Measurements from ENCODE around the gene GPR135. TPM values are rescaled to one million over a fixed set of nuclear protein-coding genes. Genes with fewer than 3 reads are reported as not detected.

The GPR135 gene
- total RNA-seq, 2 experiments from 2014 or later = 0.64 to 0.67 TPM

DNA sequence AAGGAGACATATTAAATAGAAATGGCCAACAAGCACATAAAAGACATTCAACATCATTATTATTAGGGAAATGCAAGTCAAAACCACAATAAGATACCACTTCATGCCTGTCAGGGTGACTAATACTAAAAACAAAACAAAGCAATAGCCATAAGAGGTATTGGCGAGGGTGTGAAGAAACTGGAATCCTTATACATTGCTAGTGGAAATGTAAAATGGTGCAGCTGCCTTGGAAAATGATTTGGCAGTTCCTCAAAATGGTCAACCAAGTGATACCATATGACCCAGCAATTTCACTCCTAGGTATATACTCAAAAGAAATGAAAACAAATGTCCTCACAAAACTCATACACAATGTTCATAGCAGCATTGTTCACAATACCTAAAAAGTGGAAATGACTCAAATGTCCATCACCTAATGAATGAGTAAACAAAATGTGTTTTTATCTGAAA, 27.0 kb downstream of the GPR135 start:
- no peaks in the 10 kb centered on the region for H3K36me3 Mint-ChIP-seq (ENCODE audit: low read depth)
- H3K27ac Mint-ChIP-seq = no peak overlapping the region
- no peaks in the 10 kb centered on the region for H3K9me3 Mint-ChIP-seq
- intact Hi-C loops (cut with micrococcal nuclease) = no loop called here
- peaks cover 3% of the 10 kb centered on the region for H3K27me3 Mint-ChIP-seq (ENCODE audit: low read depth)
- H3K4me3 Mint-ChIP-seq = no peak overlapping the region
- H3K4me1 Mint-ChIP-seq (ENCODE audit: low read depth) = no peaks in the 10 kb centered on the region
- CTCF ChIA-PET = no interaction called here
- DNase-seq = no peak

DNA sequence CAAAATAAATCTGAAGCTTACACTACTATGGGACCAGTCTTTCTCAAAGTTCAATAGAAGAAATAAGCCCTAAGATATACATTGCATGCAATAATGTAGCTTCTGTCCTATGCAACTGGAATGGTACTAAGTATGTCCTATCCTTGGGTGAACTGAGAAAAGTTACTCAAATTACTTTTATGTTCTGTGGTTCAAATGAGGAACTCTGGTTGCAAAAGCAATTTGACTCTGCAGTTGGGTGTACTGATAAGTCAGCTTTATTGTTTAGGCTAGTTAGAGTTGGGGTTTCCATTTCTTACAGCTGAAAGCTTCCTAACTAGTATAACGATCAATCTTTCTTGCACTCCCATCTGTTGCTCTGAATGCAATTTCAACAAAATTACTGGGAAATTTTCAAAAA, 29.2 kb downstream of the GPR135 start:
- CTCF ChIA-PET = no interaction called here
- intact Hi-C loops (cut with micrococcal nuclease) = no loop called here
- Mint-ChIP-seq H3K27ac (no peak overlapping the region), H3K9me3 (no peaks in the 10 kb centered on the region), H3K4me1 (ENCODE audit: low read depth) (no peaks in the 10 kb centered on the region), H3K4me3 (no peak overlapping the region), H3K36me3 (ENCODE audit: low read depth) (no peaks in the 10 kb centered on the region), H3K27me3 (ENCODE audit: low read depth) (no peaks in the 10 kb centered on the region)
- DNase-seq = no peak

DNA sequence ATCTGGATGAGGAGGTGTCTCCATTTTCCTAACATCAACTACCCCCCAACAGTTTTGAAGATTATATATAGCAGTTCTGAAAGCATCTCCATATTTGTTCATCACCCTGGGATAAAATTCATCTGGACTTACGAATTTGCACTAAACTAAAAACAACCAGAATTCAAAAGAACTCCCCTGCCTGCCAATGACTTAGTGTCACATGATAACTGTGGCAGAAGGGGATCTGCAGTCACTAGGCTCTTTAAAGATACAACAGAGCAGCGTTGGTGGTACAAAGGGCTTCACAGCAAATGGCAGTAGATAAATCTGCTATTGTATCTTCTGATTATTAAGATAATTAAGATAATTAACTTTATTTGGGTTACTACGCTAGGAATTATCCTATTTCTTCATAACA, 30.1 kb downstream of the GPR135 start:
- Mint-ChIP-seq H3K4me3 (no peak overlapping the region), H3K27me3 (ENCODE audit: low read depth) (no peaks in the 10 kb centered on the region), H3K4me1 (ENCODE audit: low read depth) (no peaks in the 10 kb centered on the region), H3K36me3 (ENCODE audit: low read depth) (no peaks in the 10 kb centered on the region), H3K27ac (no peak overlapping the region), H3K9me3 (no peaks in the 10 kb centered on the region)
- intact Hi-C loops (cut with micrococcal nuclease) = no loop called here
- DNase-seq = no peak
- CTCF ChIA-PET = no interaction called here

DNA sequence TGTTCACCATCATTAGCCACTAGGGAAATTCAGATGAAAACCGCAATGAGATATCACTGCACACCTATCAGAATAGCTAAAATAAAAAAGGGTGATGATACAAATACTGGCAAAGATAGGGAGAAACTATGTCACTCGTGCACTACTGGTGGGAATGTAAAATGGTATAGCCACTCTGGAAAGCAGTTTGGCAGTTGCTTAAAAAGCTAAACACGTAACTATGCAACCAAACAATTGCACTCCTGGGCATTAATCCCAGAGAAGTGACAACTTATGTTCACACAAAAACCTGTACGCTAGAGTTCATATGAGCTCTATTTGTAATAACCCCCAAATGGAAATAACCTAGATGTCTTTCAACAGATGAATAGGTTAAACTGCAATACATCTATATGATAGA, 35.4 kb downstream of the GPR135 start:
- Mint-ChIP-seq H3K4me3 (no peak overlapping the region), H3K27me3 (ENCODE audit: low read depth) (peaks cover 2% of the 10 kb centered on the region), H3K36me3 (ENCODE audit: low read depth) (no peaks in the 10 kb centered on the region), H3K9me3 (no peaks in the 10 kb centered on the region), H3K4me1 (ENCODE audit: low read depth) (no peaks in the 10 kb centered on the region), H3K27ac (no peak overlapping the region)
- intact Hi-C loops (cut with micrococcal nuclease) = no loop called here
- DNase-seq = no peak
- CTCF ChIA-PET = interaction anchor here (1.5 kb wide), 1 partner anchor 14 kb away, joined by 5 read pairs; no protein-coding TSS in a partner anchor

DNA sequence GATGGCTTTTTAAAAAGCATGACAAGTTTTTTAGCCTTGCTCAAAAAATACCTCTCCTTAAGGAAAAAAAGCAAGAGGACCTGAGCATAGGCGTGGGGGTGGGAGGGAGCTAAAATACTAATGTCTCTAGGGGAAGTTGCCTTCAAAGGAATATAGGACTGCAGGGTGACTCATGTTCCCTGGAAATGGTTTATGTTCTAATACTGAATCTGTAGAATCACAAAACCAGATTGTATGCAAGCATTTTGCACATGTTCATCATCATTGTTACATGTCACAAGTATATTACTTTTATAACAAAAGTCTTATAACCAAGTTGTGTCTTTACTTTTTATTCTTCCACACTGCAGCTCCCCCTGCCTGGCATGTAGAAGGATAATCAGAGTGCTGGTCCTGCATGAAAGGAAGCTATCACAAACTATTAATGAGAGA, 36.6 kb downstream of the GPR135 start:
- Mint-ChIP-seq H3K9me3 (no peaks in the 10 kb centered on the region), H3K4me3 (no peak overlapping the region), H3K27ac (no peak overlapping the region), H3K27me3 (ENCODE audit: low read depth) (peaks cover 5% of the 10 kb centered on the region), H3K36me3 (ENCODE audit: low read depth) (no peaks in the 10 kb centered on the region), H3K4me1 (ENCODE audit: low read depth) (no peaks in the 10 kb centered on the region)
- intact Hi-C loops (cut with micrococcal nuclease) = no loop called here
- CTCF ChIA-PET = interaction anchor here (0.5 to 1.5 kb wide), 3 partner anchors 9 to 141 kb away, joined by 3 to 5 read pairs (median 4); no protein-coding TSS in a partner anchor
- DNase-seq = no peak

DNA sequence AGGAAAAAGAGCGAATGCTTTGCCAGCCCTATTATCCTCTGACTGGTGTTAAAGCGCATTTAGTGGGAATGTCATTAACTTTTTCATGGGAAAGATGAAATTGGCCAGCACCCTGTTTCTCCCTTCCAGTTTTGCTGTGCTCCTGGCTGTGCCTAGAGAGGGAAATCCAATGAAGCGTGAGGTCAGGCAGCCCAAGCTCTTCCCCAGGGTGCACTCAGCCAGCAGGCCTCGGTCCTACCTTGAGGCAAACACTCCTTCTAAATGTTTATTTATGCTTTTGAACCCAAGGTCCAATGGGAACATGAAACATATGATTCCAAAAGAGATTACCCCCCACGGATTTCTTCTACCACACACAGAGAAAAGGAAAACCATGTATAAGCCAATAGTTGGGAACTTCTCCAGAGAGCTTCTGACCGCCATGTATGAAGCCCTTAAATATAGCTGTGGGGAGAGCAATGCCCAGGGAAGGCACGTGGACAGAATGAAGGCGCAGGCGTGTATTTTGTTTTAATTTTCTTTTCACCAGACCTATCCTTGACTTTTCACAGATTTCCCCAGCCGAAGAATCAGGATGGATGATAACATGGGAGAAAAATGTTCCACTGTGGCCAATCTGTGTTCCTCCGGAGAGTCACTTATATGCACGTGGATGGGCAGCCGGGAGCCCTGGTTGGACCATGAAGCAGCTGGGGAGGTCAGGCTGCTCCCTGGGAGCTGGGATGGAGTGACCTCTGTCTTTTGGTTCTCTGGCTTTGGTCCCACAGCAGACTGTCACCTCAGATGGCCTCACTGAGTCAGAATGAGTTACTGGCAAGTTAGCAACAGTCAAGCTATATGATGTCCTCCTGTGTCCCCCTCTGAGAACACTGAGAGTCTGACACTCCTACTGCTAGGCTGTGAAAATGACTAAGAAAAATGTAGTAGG, 37.3 kb downstream of the GPR135 start:
- H3K27ac Mint-ChIP-seq = no peak overlapping the region
- H3K36me3 Mint-ChIP-seq (ENCODE audit: low read depth) = no peaks in the 10 kb centered on the region
- CTCF ChIA-PET = no interaction called here
- peaks cover 5% of the 10 kb centered on the region for H3K27me3 Mint-ChIP-seq (ENCODE audit: low read depth)
- H3K4me1 Mint-ChIP-seq (ENCODE audit: low read depth) = no peaks in the 10 kb centered on the region
- H3K4me3 Mint-ChIP-seq = no peak overlapping the region
- DNase-seq = no peak
- intact Hi-C loops (cut with micrococcal nuclease) = no loop called here
- H3K9me3 Mint-ChIP-seq = no peaks in the 10 kb centered on the region

DNA sequence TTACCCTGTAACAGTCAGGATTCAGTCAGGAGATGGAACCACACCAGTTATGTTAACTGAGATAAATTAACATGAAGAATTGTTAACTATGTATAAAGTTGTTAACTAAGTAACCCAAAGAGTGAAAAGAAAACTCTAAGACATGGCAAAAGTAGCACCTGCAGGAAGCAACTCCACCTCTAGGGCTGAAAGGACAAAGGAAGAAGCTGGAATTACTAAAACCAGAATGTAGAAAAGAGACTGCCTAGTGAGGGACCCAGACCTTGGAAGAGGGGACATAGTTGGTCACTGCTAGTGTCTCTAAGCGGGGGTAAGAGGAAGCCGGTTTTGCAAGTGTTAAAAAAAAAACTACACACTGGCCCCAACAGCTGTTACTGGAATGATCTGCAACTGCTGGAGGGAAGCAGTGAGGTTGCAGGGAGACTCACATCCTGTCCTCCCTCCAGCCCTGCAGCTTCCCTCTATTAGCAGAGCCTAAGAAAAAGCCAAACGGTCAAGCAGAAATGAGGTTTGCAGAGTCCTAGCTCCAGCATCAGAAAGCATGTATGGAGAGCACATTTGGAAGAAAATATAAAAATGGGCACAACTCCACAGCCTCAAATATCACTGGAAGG, 39.8 kb downstream of the GPR135 start:
- H3K36me3 Mint-ChIP-seq (ENCODE audit: low read depth) = no peaks in the 10 kb centered on the region
- H3K27me3 Mint-ChIP-seq (ENCODE audit: low read depth) = peaks cover 5% of the 10 kb centered on the region
- H3K27ac Mint-ChIP-seq = no peak overlapping the region
- DNase-seq = no peak
- no peaks in the 10 kb centered on the region for H3K9me3 Mint-ChIP-seq
- CTCF ChIA-PET = no interaction called here
- no peak overlapping the region for H3K4me3 Mint-ChIP-seq
- H3K4me1 Mint-ChIP-seq (ENCODE audit: low read depth) = no peaks in the 10 kb centered on the region
- intact Hi-C loops (cut with micrococcal nuclease) = no loop called here

DNA sequence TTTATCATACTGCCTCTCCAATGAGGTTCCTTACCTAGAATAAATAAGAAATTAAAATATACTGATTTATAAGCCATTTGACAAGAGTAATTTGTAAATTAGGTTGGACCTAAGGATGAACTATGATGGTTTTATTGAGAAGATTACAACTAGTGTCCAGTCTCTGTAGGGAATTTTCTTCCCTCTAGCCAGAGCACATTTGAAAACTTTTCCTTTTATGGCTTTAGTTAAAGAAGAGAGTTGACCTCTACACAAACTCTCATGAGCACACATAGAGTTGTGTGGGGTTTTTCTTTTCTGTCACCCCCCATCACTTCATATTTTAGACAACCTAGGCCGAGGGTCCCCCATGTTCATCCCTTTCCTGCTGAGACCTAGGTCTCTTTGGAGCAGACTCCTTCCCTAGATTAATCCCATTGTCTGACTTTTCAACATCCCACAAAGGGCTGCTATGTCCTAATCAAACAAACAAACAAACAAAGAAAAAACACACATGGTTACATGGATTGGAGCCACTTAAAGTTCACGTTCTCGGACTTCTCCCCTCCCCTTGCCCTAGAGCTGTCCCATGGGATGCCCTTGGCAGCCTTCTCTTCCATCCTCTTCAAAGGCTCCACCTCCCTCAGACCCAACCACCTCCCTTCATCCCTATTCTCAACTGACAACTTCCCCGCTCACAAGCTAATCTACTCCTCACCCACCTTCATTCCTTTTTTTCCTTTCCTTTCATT, 40.7 kb downstream of the GPR135 start:
- peaks cover 5% of the 10 kb centered on the region for H3K27me3 Mint-ChIP-seq (ENCODE audit: low read depth)
- no peak overlapping the region for H3K4me3 Mint-ChIP-seq
- intact Hi-C loops (cut with micrococcal nuclease) = no loop called here
- H3K4me1 Mint-ChIP-seq (ENCODE audit: low read depth) = no peaks in the 10 kb centered on the region
- H3K9me3 Mint-ChIP-seq = no peaks in the 10 kb centered on the region
- no peak for DNase-seq
- H3K36me3 Mint-ChIP-seq (ENCODE audit: low read depth) = no peaks in the 10 kb centered on the region
- CTCF ChIA-PET = no interaction called here
- no peak overlapping the region for H3K27ac Mint-ChIP-seq

DNA sequence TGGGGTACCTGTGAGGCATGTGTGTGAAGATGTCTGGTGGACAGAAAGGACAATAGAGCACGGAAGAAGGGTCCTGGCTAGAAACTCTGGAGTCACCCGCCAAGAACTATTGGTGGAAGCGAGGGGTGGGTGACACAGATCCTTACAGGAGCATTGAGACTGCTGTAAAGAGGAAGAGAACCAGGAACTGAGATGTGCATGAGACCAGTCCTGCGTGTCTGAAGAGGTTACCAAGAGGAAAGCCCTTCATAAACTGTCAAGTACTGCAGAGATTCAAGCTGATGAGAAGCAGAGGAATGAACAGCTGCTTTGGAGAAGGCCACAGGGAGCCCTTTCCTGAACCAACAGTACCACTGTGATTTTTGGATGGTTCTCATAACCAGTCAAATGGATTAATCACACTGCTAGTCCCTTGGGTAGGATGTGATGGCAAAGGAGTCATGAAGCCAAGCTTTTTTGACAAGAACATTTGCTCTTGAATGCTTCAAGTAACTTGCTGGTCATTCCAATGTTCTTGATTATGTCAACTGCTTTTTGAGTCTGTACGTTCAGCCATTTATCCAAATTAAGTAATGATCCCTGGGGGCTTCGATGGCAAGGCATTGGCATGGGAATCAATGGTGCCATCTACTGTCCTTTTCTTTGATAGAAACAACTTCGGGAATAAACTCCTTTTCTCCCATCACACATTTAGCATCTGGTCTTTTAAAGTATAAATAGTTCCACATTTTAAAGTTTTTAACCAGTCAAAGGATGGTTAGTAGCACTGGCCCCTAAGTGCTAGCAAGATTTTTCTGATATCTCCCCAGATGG, 42.9 kb downstream of the GPR135 start:
- intact Hi-C loops (cut with micrococcal nuclease) = loop anchor here (1.0 kb wide), 1 partner anchor 295 kb away; no protein-coding TSS in a partner anchor
- no peak for DNase-seq
- no peak overlapping the region for H3K27ac Mint-ChIP-seq
- no peaks in the 10 kb centered on the region for H3K9me3 Mint-ChIP-seq
- CTCF ChIA-PET = no interaction called here
- H3K4me3 Mint-ChIP-seq = no peak overlapping the region
- no peaks in the 10 kb centered on the region for H3K4me1 Mint-ChIP-seq (ENCODE audit: low read depth)
- H3K27me3 Mint-ChIP-seq (ENCODE audit: low read depth) = peaks cover 5% of the 10 kb centered on the region
- H3K36me3 Mint-ChIP-seq (ENCODE audit: low read depth) = no peaks in the 10 kb centered on the region

DNA sequence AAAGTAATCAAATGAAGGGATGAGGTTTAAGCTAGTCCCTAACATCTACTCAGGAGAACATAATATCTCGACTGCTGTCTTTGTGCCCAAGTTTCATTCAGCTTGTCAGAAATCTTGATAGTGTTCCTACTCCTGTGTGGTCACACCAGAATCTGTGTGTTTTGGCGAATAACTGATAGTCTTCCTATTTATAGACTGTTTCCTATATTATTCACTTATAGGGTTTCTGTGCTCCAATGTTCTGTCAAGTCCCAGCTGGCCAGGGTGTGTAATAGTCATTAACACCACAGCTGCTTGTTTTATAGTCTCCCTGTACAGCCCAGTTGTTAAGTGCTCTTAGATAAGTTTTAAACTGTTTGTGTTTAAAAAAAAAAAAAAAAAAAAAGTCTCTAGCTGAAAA, 45.9 kb downstream of the GPR135 start:
- Mint-ChIP-seq H3K36me3 (ENCODE audit: low read depth) (no peaks in the 10 kb centered on the region), H3K9me3 (no peaks in the 10 kb centered on the region), H3K27ac (no peak overlapping the region), H3K27me3 (ENCODE audit: low read depth) (no peaks in the 10 kb centered on the region), H3K4me3 (no peak overlapping the region), H3K4me1 (ENCODE audit: low read depth) (no peaks in the 10 kb centered on the region)
- DNase-seq = no peak
- CTCF ChIA-PET = interaction anchor here (0.5 kb wide), 1 partner anchor 292 kb away, joined by 4 read pairs; no protein-coding TSS in a partner anchor
- intact Hi-C loops (cut with micrococcal nuclease) = no loop called here

DNA sequence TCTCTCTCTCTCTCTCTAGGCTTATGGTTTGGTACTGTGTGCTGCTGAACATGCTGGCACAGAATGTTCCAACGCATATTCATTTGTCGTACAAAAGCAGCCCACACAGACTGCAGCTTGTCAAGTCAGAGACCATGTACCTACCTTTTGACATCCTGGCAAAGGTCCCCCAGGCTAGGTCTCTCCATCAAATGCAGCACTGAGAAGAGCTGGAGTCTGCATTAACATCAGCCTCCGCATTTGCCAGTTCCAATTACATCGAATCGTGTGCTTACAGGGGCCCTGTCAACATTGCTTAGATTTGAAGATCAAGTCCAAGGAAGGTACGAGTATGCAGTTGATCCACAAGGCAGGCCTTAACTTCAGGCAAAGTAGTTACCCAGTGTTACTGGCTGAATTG, 47.9 kb downstream of the GPR135 start:
- no peak overlapping the region for H3K4me3 Mint-ChIP-seq
- H3K27me3 Mint-ChIP-seq (ENCODE audit: low read depth) = no peaks in the 10 kb centered on the region
- no peaks in the 10 kb centered on the region for H3K36me3 Mint-ChIP-seq (ENCODE audit: low read depth)
- no peak for DNase-seq
- H3K9me3 Mint-ChIP-seq = no peaks in the 10 kb centered on the region
- CTCF ChIA-PET = no interaction called here
- no peaks in the 10 kb centered on the region for H3K4me1 Mint-ChIP-seq (ENCODE audit: low read depth)
- intact Hi-C loops (cut with micrococcal nuclease) = no loop called here
- no peak overlapping the region for H3K27ac Mint-ChIP-seq

Measured in activated naive CD4-positive, alpha-beta T cell treated with anti-CD3 and anti-CD28 coated beads for 36 hours (primary cell).